Measurements from ENCODE around the gene EEPD1.

EEPD1 gene

DNA sequence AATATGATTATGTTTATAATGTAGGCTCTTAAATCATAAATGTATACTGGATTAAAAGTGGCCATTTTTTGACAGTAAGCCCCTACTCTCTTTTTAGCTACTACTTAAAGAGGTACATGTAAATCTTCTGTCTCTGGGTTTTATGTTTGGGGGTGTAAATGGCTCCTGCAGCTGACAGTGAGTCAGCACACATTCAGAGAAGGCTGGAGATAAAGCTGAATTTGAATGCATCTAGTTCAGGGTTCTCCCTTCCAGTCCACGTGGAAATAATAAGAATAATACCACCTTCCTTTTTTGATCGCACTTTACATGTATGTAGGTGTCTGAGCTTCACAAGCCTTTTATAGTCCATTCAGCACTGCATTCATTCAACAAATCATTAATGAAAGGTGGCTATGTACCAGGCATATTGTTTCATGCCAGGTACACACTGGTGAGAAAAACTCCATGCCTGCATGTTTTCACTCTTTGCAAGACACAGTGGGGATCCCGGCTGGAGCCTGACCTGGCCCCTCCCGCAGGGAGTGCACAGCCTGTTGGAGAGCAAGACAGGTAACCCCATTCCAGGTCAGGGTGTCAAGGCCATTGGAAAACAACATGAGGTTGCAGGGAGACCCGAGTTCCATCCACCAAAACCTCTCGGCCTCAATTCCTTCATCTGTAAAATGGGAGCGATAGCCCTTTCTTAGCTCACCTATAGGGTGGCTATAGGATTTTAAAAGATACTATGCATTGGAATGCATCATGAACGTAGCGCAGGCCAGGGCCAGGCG lies 129.1 kb downstream of the EEPD1 start:
- in situ Hi-C loops (cut with MboI; ENCODE audit: low sequenced_read_pairs, unreplicated experiment): no loop called here
- TF ChIP-seq, protein P1, sequence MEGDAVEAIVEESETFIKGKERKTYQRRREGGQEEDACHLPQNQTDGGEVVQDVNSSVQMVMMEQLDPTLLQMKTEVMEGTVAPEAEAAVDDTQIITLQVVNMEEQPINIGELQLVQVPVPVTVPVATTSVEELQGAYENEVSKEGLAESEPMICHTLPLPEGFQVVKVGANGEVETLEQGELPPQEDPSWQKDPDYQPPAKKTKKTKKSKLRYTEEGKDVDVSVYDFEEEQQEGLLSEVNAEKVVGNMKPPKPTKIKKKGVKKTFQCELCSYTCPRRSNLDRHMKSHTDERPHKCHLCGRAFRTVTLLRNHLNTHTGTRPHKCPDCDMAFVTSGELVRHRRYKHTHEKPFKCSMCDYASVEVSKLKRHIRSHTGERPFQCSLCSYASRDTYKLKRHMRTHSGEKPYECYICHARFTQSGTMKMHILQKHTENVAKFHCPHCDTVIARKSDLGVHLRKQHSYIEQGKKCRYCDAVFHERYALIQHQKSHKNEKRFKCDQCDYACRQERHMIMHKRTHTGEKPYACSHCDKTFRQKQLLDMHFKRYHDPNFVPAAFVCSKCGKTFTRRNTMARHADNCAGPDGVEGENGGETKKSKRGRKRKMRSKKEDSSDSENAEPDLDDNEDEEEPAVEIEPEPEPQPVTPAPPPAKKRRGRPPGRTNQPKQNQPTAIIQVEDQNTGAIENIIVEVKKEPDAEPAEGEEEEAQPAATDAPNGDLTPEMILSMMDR (IDR thresholded peaks at IDR 0.05; ENCODE audit: borderline replicate concordance, control extremely low read depth, extremely low read depth, insufficient read depth, missing control alignments): no peak
- DNase-seq (ENCODE audit: low spot score): no peak

DNA sequence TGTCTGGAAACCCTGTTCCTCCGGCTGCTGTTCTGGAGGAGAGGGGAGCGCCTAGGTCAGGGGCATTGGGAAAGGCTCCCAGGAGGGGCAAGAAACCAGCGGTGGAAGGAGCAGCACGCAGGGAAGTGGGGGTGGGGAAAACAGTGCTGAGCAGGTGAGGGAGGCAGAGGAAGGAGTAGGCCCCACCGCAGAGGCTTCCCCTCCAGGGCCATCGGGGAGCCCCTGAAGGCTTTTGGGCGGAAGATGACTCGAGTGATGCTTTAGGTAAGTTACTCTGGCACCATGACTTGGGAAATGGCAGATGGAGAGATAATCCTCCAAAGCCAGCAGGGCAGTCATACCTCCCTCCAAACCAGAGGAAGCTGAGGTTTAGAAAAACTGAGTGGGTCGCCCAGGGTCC lies 130.1 kb downstream of the EEPD1 start:
- TF ChIP-seq, protein P1 (IDR thresholded peaks at IDR 0.05; ENCODE audit: borderline replicate concordance, control extremely low read depth, extremely low read depth, insufficient read depth, missing control alignments): no peak
- in situ Hi-C loops (cut with MboI; ENCODE audit: low sequenced_read_pairs, unreplicated experiment): no loop called here

DNA sequence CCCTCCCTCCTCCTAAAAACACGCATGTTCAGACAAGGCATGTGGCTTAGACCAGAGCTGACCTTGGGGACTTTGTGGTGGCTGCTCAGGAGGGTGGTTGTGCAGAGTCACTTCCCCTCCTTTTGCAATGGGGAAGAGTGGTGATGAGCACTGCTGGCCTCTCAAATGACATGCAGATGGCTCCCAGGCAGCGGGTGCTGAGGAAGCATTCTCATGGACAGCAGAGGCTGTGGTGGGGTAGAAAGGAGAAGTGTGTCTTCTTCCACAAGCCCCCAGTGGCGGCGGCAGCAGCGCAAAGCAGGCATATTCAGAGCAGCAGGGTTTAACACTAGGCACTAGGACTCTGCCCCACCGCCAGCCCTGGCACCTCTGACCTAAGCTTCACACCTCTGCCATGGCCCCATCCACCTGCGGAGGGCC lies 130.7 kb downstream of the EEPD1 start:
- DNase-seq (ENCODE audit: low spot score): peak; percentile 58
- in situ Hi-C loops (cut with MboI; ENCODE audit: low sequenced_read_pairs, unreplicated experiment): no loop called here

More for the DNA sequence above, 130.1 kb downstream of the EEPD1 start:
- DNase-seq (ENCODE audit: low spot score): no peak

DNA sequence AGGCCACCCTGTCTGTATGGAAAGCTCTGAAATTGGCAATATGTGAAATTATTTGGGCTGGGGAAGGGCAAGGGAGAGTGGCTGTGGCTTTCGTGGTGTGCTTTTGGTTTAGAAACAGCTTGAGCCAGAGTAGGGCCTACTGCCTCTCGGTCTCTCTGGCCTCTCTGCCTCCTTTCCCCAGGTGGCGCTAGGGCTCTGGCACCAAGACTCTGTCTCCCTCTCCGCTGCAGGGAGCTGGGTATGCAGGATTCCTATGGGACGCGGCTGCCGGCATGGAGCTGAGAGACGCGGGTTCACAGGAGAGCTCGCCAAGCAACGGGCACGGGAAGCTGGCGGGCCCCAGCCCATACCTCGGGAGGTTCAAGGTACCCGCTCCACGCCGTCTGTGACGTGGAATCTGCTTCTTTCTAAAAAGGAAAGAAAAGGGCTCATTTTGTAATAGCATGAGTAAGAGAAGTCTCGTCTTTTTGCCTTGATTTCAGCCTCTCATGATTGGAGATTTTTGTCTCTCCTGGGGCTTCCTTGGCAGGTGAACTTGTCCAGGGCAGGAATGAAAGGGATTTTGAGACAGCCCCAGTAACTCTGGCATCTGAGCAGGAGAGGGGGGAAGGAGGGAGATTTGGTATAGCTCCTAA lies 131.5 kb downstream of the EEPD1 start:
- DNase-seq (ENCODE audit: low spot score): no peak
- in situ Hi-C loops (cut with MboI; ENCODE audit: low sequenced_read_pairs, unreplicated experiment): no loop called here
- TF ChIP-seq, protein P1 (IDR thresholded peaks at IDR 0.05; ENCODE audit: borderline replicate concordance, control extremely low read depth, extremely low read depth, insufficient read depth, missing control alignments): no peak

More for the DNA sequence above, 130.7 kb downstream of the EEPD1 start:
- TF ChIP-seq, protein P1 (IDR thresholded peaks at IDR 0.05; ENCODE audit: borderline replicate concordance, control extremely low read depth, extremely low read depth, insufficient read depth, missing control alignments): no peak

DNA sequence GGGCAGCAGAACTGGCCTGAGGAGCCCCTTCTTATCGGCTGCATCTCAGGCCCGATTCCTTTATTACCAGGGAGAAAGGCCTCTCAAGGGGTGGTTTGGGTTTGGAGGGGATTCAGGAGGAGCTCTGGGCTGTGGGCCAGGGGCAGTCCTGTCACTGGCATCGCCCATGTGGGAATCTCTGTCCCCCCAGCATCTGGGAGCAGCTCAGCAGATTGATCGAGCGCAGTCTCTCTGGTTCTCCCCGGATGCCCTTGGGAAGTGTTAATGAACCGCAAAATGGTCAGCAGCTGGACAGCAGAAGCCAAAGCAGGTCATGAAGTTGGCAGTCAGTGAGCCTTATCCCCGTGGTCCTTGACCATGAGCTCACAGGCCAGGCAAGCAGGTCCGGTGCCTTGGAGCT lies 132.2 kb downstream of the EEPD1 start:
- in situ Hi-C loops (cut with MboI; ENCODE audit: low sequenced_read_pairs, unreplicated experiment): no loop called here
- TF ChIP-seq, protein P1 (IDR thresholded peaks at IDR 0.05; ENCODE audit: borderline replicate concordance, control extremely low read depth, extremely low read depth, insufficient read depth, missing control alignments): no peak
- DNase-seq (ENCODE audit: low spot score): no peak

DNA sequence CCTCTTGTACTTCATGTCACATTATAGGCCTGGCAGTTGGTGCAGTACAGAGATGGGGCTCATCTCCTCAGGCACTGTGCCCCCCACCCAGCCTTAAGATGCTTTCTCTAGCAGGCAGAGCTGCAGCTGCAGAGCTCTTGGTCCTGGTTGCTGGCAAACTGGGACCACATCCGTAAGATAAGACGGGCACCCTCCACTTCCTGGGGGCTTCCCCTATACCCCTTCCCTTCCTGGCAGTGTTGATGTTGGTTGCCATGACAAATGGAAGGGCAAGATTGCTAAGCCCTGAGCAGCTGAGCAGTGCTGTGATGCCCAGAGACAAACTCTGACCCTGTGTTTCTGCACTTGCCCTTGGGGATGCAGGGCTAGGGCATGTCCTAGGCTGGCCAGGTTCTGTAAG lies 133.2 kb downstream of the EEPD1 start:
- in situ Hi-C loops (cut with MboI; ENCODE audit: low sequenced_read_pairs, unreplicated experiment): no loop called here
- DNase-seq (ENCODE audit: low spot score): no peak
- TF ChIP-seq, protein P1 (IDR thresholded peaks at IDR 0.05; ENCODE audit: borderline replicate concordance, control extremely low read depth, extremely low read depth, insufficient read depth, missing control alignments): no peak

All from GM13976 (cell line).